ENCODE measurements around the gene KLHL35.

The KLHL35 gene

DNA sequence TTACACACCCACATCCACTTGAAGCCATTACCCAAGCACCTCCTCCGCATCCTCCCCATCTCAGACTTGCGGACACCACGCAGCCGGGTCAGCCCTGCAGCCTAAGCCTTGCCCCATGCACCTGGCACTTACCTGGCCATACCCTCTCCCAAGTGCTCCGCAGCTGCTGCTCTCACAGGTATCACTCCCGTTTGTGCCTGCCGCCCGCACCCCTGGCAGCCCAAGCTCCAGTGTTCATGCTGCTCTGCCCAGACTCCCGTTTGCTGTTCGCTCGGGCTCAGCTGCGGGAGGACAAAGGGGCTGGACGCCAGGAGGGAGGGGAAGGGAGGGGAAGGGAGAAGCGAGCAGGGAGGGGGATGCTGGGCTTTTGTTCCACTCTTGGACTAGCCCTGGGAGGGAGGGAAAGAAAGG, at the start of gene KLHL35:
TSS of gene KLHL35 (minus strand) at position 293 of the 411 bp plus-strand sequence. CDS start 2,574 bp downstream, outside the sequence.
- DNase-seq: no peak

DNA sequence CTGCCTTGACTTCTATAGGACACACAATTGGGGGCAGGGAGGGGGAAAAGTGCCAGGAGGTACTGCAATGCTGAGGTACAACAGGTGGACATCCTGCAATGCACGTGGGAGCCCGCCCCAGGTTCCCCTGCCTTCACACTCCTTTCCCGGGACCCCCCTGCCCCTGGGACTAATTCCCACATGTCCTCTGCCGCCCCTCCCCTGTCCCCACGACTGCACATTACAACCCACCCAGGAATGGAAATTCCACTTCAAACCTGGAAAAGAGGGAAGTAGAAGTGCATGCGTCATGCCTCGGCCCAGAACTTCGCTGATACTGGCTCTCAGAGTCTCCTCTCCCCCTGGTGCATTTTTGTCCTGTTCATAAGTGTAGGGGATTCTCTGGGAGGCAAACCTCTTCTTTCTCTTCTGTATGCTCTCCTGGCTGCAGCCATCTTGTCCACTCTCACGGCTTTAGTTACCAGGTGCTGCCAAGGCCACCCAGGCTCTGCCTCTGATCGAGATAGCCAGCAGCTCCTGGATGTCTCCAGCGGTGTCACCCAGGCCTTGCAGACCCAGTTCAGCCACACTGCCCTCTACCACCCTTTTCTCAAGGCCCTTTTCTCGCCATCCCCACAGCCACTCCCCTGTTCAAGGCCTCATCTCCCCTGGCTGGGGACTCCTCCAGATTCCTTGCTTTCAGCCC, 49.1 kb upstream of the KLHL35 start:
- DNase-seq: no peak

DNA sequence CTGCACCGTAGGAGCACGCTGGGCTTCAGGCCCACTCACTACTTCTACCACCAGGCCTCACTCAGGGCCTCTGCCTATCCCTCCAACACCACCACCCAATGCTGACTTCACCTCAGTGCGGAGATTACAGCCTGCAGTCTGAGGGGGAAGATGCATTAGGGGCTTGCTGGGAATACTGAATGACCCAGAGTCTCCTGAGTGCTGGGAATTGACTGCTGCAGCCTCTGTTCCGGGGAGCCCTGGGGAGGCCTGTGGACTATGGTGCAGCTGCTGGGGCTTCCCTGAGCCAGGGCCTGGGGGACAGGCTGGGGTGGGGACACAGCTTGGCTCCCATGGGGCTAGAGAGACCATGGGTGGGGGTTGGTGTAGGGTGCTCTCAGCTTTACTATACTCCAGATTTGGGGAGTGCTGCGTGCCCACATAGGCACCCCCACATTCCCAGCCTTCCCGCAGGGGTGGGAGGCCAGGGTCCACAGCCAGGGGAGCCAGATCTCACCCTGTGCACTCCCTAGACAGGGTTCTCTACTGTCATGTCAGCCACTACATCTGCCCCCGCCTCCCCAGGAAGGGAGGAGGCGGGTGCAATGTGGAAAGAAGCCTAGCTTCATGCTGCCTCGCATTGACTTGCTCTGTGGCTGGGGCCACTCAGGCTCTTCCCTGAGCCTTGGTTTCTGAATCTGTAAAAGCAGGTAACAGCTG, 48.4 kb upstream of the KLHL35 start:
- DNase-seq: no peak

GRCh38 chr11:75480185-75481175, 47.5 kb upstream of the KLHL35 start:
- DNase-seq: no peak

- DNase-seq: no peak
These were observed 46.7 kb upstream of the KLHL35 start for GRCh38 chr11:75479597-75480145.

GRCh38 chr11:75478783-75479596, 46.0 kb upstream of the KLHL35 start:
- DNase-seq: no peak

DNA sequence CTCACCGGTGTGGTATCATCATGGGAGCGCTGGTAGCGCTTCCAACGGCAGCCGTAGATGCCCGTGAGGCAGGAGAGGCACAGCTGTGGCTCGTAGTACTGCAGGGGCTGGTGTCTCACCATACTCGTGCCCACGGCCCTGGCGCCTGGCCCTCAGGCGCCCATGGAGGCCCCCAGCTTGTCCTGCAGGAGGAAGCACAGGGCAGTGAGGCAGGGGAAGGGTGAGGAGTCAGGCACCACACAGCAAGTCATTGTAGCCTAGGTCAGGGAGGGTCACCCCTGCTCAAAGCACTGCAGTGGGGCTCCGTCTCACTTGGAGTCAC, 44.6 kb upstream of the KLHL35 start:
- DNase-seq: no peak

- no peak for DNase-seq
These were observed 44.0 kb upstream of the KLHL35 start for GRCh38 chr11:75476739-75477613.

DNA sequence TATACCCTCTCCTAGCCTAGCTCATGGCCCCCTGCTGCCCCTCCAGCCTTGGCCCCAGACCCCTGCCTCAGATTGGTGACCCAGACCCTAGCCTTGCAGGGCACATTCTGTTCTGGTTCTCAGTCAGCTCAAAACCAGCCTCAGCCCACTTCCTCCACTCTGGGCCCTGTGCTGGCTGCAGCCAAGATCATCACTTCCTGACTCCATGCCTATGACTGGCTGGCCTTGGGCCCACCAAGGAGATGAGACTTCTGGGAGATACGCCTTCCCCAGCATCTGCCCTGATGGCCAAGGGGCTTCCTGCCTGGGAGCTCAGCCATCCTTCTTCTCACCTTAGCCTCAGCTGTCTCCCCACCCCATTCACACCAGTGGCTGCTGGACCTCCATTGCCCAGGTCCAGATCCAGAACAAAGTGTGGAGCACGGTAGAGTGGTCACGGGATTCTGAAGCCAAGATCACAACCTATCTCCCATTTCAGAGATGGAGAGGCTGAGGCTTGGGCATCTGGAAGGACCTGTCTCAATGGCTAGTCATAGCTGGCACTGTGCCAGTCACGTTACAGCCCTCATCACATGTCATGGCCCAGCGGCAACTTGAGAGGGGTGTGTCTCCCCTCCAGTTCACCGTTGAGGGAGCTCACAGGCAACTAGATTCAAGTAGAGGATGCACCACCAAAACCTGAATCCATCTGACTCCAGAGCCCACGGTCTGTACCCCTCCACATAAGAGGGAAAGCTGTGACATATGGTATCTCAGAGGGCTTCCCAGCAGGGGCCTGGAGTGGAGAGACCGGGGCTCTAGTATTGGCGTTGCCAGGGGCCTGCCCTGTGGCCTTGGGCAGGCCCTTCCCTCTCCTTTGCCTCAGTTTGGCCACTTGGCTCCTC, 43.0 kb upstream of the KLHL35 start:
- DNase-seq: no peak

DNA sequence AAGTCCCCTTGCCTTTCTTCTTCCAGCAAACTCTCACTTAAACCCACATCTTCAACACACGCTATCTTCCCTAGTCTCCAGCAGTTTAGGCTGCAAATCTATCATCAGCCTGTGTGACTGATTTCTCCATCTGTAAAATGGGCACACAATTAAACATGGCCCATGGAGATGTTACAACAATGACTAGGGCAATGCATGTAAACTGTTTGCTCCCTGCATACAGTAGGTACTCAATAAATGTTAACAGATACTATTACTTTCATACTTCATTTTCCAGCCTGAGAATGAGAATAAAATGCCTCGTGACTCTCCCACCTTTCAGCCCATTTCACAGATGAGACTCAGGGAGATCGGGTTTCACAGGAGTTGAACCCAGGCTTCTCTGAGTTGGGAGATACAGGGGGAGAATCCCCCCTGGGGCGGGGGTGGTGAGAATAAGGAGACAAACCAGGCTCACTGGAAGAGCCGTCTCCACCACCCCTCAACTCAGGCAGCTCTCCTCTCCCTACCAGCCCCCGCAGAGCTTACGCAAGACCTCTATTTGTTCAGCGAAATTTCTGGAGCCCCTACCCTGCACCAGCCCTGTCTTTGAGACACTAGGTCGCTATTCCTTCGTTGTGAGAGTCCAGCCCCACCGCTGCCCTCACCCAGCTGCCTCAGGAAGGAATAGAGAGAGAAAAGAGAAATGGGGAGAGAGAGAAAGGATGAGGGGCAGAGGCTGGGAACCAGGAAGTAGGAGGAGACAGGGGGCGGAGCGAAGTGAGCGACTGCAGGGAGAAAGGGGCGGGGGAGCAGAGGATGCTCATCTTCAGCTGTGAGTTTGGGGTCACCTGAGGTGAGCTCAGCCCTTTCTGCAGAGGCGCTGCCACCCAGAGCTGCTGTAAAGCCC, 42.1 kb upstream of the KLHL35 start:
- no peak for DNase-seq

DNA sequence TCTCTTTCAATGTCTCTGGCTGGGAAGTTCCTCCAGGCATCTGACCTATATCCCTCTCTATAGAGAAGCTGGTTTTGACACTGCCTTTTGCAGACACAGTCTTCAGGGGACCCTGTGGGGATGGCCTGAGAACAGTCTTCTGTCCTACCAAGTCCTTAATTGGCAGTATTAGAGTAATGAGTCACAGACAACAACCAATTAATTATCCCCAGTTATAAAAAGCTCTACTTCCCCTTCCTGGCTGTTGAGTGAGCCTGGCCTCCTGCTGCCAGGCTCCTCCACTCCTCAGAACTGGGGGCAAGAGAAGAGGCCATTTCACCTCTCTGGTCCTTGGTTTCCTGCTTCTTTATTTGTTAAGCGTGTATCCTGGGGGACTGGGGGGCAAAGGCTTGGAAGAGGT, 41.2 kb upstream of the KLHL35 start:
- no peak for DNase-seq

GRCh38 chr11:75473684-75474083, 40.7 kb upstream of the KLHL35 start:
- DNase-seq: no peak

DNA sequence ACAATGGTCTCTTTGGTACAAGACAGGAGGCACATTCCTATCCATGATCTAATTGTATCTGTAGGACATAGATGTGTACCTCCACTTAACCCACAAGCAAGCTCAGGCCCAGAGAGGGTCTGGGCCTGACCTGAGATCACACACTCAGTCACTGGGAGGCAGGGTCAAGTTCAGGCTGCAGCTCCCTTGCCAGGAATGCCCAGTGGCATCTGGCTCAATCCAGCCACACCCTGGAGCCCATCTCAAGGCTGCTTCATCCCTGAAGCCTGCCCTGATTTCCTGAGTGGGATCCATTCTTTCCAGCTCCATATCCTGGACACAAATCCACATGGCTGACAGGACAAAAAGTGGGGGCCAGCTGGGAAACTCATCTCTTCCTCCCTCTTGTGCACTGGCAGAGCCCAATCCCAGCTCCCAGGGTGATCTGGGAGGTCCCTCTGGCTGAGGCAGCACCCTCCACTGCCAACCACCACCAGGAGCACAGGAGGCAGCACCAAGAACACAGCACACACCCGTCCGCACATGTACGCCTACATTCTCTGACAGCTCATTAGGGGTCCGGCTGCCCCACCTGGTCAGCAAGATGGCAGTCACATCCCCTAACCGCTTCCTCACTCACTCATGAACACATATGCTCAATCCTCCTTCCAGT, 39.2 kb upstream of the KLHL35 start:
- no peak for DNase-seq

- no peak for DNase-seq
These were observed 38.4 kb upstream of the KLHL35 start for GRCh38 chr11:75471176-75471973.

DNA sequence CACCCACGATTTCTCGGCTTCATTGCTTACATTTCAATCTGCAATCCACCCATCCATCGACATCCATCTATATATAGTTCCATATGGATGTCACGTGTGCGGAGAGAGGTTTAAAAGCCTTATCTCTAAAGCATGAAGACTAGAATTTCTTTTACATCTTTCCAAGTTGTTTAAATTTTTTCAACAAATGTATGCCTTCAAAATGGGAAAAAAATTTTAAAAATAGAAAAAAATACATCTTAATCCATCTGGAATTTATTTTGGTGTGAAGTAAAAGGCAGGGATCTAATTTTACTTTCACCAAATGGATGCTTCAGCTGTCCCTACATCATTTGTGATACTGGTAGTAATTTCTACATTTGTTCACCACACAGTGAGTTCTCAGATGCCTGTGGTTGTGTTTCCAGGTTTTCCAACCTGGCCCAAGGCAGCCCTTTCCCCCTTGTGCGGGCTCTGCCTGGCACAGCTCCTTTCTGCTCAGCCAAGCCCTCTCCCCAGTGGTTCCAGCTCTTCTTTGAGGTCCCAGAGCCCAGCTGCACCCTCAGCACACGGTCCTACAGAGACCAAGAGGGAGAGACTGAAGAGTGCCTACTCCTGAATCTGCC, 37.6 kb upstream of the KLHL35 start:
- no peak for DNase-seq

DNA sequence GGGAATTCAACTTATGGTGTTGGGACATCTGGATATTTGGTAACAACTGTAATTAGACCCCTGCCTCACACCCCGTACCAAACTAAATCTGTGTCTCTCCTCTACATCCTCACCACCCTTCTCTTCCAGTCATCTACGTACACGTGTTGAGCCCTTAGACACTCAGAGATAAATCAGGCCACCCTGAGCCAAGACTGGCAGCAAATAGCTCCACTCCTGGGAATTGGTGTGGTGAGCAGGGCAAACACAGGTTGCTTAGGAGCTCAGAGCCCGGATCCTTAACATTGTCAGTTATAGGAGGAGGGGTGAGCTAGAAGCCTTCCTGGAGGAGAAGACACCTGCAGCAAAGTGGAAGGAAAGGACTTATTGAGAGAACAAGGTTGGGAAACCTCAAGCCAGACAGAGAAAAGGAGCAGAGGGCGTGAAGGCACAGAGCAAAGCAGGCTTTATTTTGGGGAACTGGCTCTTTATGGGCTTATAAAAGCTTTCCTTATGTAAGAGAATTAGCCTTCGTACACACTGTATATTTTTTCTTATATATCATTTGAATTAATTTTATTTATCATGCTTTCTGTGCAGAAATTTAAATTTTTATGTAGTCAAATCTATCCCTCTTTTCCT, 36.9 kb upstream of the KLHL35 start:
- no peak for DNase-seq

All from NCI-H1930 (cell line).